ENCODE results near the gene DUSP19.

Gene DUSP19

GRCh38 chr2:183059561-183059960 is 19.0 kb upstream of the DUSP19 start:
- Histone ChIP-seq H3K4me3 (no peak overlapping the region), H3K9me3 (ENCODE audit: low read depth, low read length) (no peaks in the 10 kb centered on the region), H3K36me3 (ENCODE audit: insufficient read depth, low read length) (no peaks in the 10 kb centered on the region), H3K9ac (ENCODE audit: insufficient read length) (no peak overlapping the region), H3K27ac (0 out of 2 replicates have a peak overlapping the region, but pooled peaks have one; percentile 49)
- TF ChIP-seq FOXP2 (optimal IDR thresholded peaks at IDR 0.05; ENCODE audit: control extremely low read depth, extremely low read length, insufficient read depth) = no peak
- no peak for TF ChIP-seq POLR2AphosphoS5 (IDR thresholded peaks at IDR 0.05; ENCODE audit: borderline replicate concordance, low read depth, low read length)
- TF ChIP-seq EZH2 (IDR thresholded peaks at IDR 0.05) = no peak
- no peak for DNase-seq (ENCODE audit: low read depth, low spot score)

GRCh38 chr2:183060571-183061231 is 17.8 kb upstream of the DUSP19 start:
- Histone ChIP-seq H3K27ac (no peak overlapping the region), H3K9ac (ENCODE audit: insufficient read length) (no peak overlapping the region), H3K4me3 (no peak overlapping the region), H3K9me3 (ENCODE audit: low read depth, low read length) (no peaks in the 10 kb centered on the region), H3K36me3 (ENCODE audit: insufficient read depth, low read length) (no peaks in the 10 kb centered on the region)
- no peak for DNase-seq (ENCODE audit: low read depth, low spot score)
- TF ChIP-seq FOXP2 (optimal IDR thresholded peaks at IDR 0.05; ENCODE audit: control extremely low read depth, extremely low read length, insufficient read depth) (no peak), EZH2 (IDR thresholded peaks at IDR 0.05) (no peak), POLR2AphosphoS5 (IDR thresholded peaks at IDR 0.05; ENCODE audit: borderline replicate concordance, low read depth, low read length) (no peak)

GRCh38 chr2:183063083-183063482 is 15.5 kb upstream of the DUSP19 start:
- Histone ChIP-seq H3K4me3 (no peak overlapping the region), H3K36me3 (ENCODE audit: insufficient read depth, low read length) (no peaks in the 10 kb centered on the region), H3K9ac (ENCODE audit: insufficient read length) (no peak overlapping the region), H3K27ac (no peak overlapping the region; the same call in 1 of the 2 replicates), H3K9me3 (ENCODE audit: low read depth, low read length) (no peaks in the 10 kb centered on the region)
- no peak for TF ChIP-seq EZH2 (IDR thresholded peaks at IDR 0.05)
- no peak for TF ChIP-seq POLR2AphosphoS5 (IDR thresholded peaks at IDR 0.05; ENCODE audit: borderline replicate concordance, low read depth, low read length)
- no peak for DNase-seq (ENCODE audit: low read depth, low spot score)

- Histone ChIP-seq H3K9me3 (ENCODE audit: low read depth, low read length) (no peaks in the 10 kb centered on the region), H3K27ac (no peak overlapping the region), H3K36me3 (ENCODE audit: insufficient read depth, low read length) (no peaks in the 10 kb centered on the region), H3K9ac (ENCODE audit: insufficient read length) (no peak overlapping the region), H3K4me3 (no peak overlapping the region)
- TF ChIP-seq POLR2AphosphoS5 (IDR thresholded peaks at IDR 0.05; ENCODE audit: borderline replicate concordance, low read depth, low read length) (no peak), FOXP2 (optimal IDR thresholded peaks at IDR 0.05; ENCODE audit: control extremely low read depth, extremely low read length, insufficient read depth) (no peak), EZH2 (IDR thresholded peaks at IDR 0.05) (no peak)
- no peak for DNase-seq (ENCODE audit: low read depth, low spot score)
These were observed 10.0 kb upstream of the DUSP19 start for GRCh38 chr2:183068561-183068960.

GRCh38 chr2:183069174-183069573 is 9.4 kb upstream of the DUSP19 start:
- Histone ChIP-seq H3K9me3 (ENCODE audit: low read depth, low read length) (no peaks in the 10 kb centered on the region), H3K36me3 (ENCODE audit: insufficient read depth, low read length) (no peaks in the 10 kb centered on the region), H3K9ac (ENCODE audit: insufficient read length) (no peak overlapping the region), H3K27ac (no peak overlapping the region), H3K4me3 (no peak overlapping the region)
- no peak for TF ChIP-seq EZH2 (IDR thresholded peaks at IDR 0.05)
- no peak for TF ChIP-seq POLR2AphosphoS5 (IDR thresholded peaks at IDR 0.05; ENCODE audit: borderline replicate concordance, low read depth, low read length)
- no peak for TF ChIP-seq FOXP2 (optimal IDR thresholded peaks at IDR 0.05; ENCODE audit: control extremely low read depth, extremely low read length, insufficient read depth)
- DNase-seq (ENCODE audit: low read depth, low spot score) = no peak

DNA sequence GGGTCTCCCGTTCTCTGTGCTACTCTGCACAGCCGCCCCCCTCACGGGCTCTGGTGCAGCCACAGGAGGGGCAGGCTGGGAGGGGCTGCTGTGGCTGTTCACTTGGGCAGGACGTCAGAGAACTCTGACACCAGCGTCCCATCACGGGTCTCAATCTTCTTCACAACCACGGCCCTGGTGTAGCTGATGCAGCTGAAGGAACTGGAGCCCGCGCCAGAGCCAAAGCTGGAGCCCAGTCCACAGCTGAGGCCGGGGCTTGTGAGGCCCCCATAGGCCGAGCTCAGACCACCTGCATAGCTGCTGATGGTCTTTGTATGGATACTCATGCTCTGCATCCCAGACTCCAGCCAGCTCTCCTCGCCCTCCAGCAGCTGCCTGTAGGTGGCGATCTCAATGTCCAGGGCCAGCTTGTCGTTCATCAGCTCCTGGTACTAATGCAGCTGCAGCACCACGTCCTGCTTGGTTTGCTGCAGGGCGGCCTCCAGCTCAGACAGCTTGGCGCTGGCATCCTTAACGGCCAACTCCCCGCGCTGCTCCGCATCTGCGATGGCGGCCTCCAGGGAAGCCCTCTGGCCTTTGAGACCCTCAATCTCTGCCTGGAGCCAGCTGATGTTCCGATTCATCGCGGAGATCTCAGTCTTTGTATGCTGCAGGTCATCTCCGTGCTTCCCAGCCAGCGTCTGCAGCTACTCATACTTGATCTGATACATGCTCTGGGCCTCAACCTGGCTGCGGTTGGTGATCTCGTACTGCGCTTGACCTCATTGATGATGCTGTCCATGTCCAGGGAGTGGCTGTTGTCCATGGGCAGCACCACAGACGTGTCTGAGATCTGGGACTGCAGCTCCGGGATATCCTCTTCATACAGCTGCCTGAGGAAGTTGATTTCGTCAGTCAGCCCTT is 7.4 kb upstream of the DUSP19 start:
- no peak overlapping the region for H3K4me3 ChIP-seq
- H3K36me3 ChIP-seq (ENCODE audit: insufficient read depth, low read length) = no peaks in the 10 kb centered on the region
- H3K9ac ChIP-seq (ENCODE audit: insufficient read length) = no peak overlapping the region
- no peak for DNase-seq (ENCODE audit: low read depth, low spot score)
- H3K27ac ChIP-seq = no peak overlapping the region
- TF ChIP-seq EZH2 (IDR thresholded peaks at IDR 0.05) (no peak), POLR2AphosphoS5 (IDR thresholded peaks at IDR 0.05; ENCODE audit: borderline replicate concordance, low read depth, low read length) (no peak), FOXP2 (optimal IDR thresholded peaks at IDR 0.05; ENCODE audit: control extremely low read depth, extremely low read length, insufficient read depth) (no peak)
- H3K9me3 ChIP-seq (ENCODE audit: low read depth, low read length) = no peaks in the 10 kb centered on the region

DNA sequence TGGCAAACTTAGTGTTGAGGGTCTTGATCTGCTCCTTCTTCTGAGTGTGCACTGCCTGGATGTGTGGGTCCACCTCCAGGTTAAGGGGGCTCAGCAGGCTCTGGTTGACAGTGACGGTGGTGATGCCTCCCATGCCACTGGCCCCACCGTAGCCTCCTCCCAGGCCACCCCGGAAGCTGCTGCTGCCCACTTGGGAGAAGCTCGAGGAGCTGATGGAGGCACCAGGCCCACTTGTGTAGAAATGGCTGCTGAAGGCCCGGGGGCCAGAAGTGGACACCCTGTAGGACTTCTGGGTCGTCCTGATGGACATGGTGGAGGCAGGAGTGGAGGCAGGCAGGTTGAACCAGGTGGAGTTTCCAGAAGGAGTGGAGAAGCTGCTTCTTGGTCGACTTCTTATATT is 6.4 kb upstream of the DUSP19 start:
- no peak for DNase-seq (ENCODE audit: low read depth, low spot score)
- Histone ChIP-seq H3K36me3 (ENCODE audit: insufficient read depth, low read length) (no peaks in the 10 kb centered on the region), H3K27ac (no peak overlapping the region), H3K9ac (ENCODE audit: insufficient read length) (no peak overlapping the region), H3K9me3 (ENCODE audit: low read depth, low read length) (no peaks in the 10 kb centered on the region), H3K4me3 (no peak overlapping the region)
- TF ChIP-seq FOXP2 (optimal IDR thresholded peaks at IDR 0.05; ENCODE audit: control extremely low read depth, extremely low read length, insufficient read depth) (no peak), EZH2 (IDR thresholded peaks at IDR 0.05) (no peak), POLR2AphosphoS5 (IDR thresholded peaks at IDR 0.05; ENCODE audit: borderline replicate concordance, low read depth, low read length) (no peak)

DNA sequence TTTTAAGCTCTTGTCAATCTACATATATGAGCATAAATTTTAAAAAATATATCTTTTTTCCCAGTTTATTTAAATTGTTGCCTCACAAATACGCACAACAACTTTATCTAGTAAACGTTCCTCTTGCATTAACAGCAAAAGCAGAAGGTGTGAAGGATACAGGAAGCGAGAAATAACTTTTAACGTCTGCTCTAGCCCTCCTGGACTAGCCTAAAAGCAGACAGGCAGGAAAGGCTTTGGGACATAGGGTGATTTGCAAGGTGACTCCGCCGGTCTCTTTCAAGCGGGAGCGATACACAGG is 434 bp upstream of the DUSP19 start:
- Histone ChIP-seq H3K9ac (ENCODE audit: insufficient read length) (peak overlapping the region; percentile 68), H3K27ac (no peak overlapping the region), H3K36me3 (ENCODE audit: insufficient read depth, low read length) (no peaks in the 10 kb centered on the region), H3K4me3 (peak overlapping the region; percentile 95), H3K9me3 (ENCODE audit: low read depth, low read length) (no peaks in the 10 kb centered on the region)
- no peak for DNase-seq (ENCODE audit: low read depth, low spot score)
- no peak for TF ChIP-seq POLR2AphosphoS5 (IDR thresholded peaks at IDR 0.05; ENCODE audit: borderline replicate concordance, low read depth, low read length)
- no peak for TF ChIP-seq EZH2 (IDR thresholded peaks at IDR 0.05)
- no peak for TF ChIP-seq FOXP2 (optimal IDR thresholded peaks at IDR 0.05; ENCODE audit: control extremely low read depth, extremely low read length, insufficient read depth)
